SK-N-SH treated with all-trans-retinoic acid at 6 μM for 48 hours (cell line): ENCODE results near the gene DST.

ENCODE experiments used
- ATAC-seq: fragments of 200-7000 bp; cut with Tn5 transposase; 3 replicates; pipeline ENCODE4 v1.9.1; 2020; ENCODE audit warnings: mild to moderate bottlenecking, moderate library complexity
- ARNTL ChIP-seq: fragments of 450-650 bp; formaldehyde crosslinking; IDR thresholded peaks from 2 replicates; pipeline ENCODE4 v1.5.0; 2020; ENCODE audit warnings: low read depth, mild to moderate bottlenecking, moderate library complexity, borderline replicate concordance
- BACH2 ChIP-seq: fragments of 250-450 bp; sonication (Bioruptor Pico); IDR thresholded peaks from 2 replicates; pipeline ENCODE4 v1.9.0; 2021; ENCODE audit warnings: mild to moderate bottlenecking, borderline replicate concordance
- CSDC2 ChIP-seq: fragments of 250-450 bp; sonication (Bioruptor Pico); IDR thresholded peaks from 2 replicates; pipeline ENCODE4 v1.5.0; 2020; ENCODE audit warnings: mild to moderate bottlenecking, moderate library complexity
- ESRRG ChIP-seq: fragments of 250-450 bp; sonication (Bioruptor Pico); IDR thresholded peaks from 2 replicates; pipeline ENCODE4 v1.6.1; 2021; ENCODE audit warnings: mild to moderate bottlenecking
- GLIS3 ChIP-seq: fragments of 250-450 bp; sonication (Bioruptor Pico); IDR thresholded peaks from 2 replicates; pipeline ENCODE4 v1.5.0; 2020; ENCODE audit warnings: mild to moderate bottlenecking, moderate library complexity
- ISL1 ChIP-seq: fragments of 250-450 bp; sonication (Bioruptor Pico); IDR thresholded peaks from 2 replicates; pipeline ENCODE4 v2.1.2; 2022; ENCODE audit warnings: mild to moderate bottlenecking, moderate library complexity
- OSR1 ChIP-seq: fragments of 250-450 bp; sonication (Bioruptor Pico); IDR thresholded peaks from 2 replicates; pipeline ENCODE4 v1.8.0; 2022; ENCODE audit warnings: moderate library complexity, mild to moderate bottlenecking, inconsistent platforms
- PPARA ChIP-seq: fragments of 250-450 bp; sonication (Bioruptor Pico); IDR thresholded peaks from 2 replicates; pipeline ENCODE4 v1.5.0; 2020; ENCODE audit warnings: mild to moderate bottlenecking, borderline replicate concordance
- RARB ChIP-seq: fragments of 250-450 bp; sonication (Bioruptor Pico); IDR thresholded peaks from 2 replicates; pipeline ENCODE4 v1.8.0; 2021; ENCODE audit warnings: mild to moderate bottlenecking, moderate library complexity
- SNAI2 ChIP-seq: fragments of 250-450 bp; sonication (Bioruptor Pico); IDR thresholded peaks from 2 replicates; pipeline ENCODE4 v1.5.0; 2020; ENCODE audit warnings: mild to moderate bottlenecking, moderate library complexity
- TOX ChIP-seq: fragments of 250-450 bp; sonication (Bioruptor Pico); IDR thresholded peaks from 2 replicates; pipeline ENCODE4 v1.8.0; 2021; ENCODE audit warnings: mild to moderate bottlenecking, moderate library complexity, borderline replicate concordance
- ZC3H10 ChIP-seq: fragments of 250-450 bp; sonication (Bioruptor Pico); IDR thresholded peaks from 2 replicates; pipeline ENCODE4 v1.5.1; 2021; ENCODE audit warnings: mild to moderate bottlenecking, moderate library complexity
- ZFP3 ChIP-seq: fragments of 250-450 bp; sonication (Bioruptor Pico); IDR thresholded peaks from 2 replicates; pipeline ENCODE4 v1.5.0; 2020; ENCODE audit warnings: mild to moderate bottlenecking, moderate library complexity
- ZFP30 ChIP-seq: fragments of 450-650 bp; formaldehyde crosslinking; IDR thresholded peaks from 2 replicates; pipeline ENCODE4 v1.5.0; 2022; ENCODE audit warnings: mild to moderate bottlenecking, moderate library complexity
- ZNF565 ChIP-seq: fragments of 450-650 bp; formaldehyde crosslinking; conservative IDR thresholded peaks from 2 replicates; pipeline ENCODE4 v1.5.0; 2020; ENCODE audit warnings: low read depth, mild to moderate bottlenecking, moderate library complexity
- ZNF70 ChIP-seq: fragments of 450-650 bp; formaldehyde crosslinking; IDR thresholded peaks from 2 replicates; pipeline ENCODE4 v1.5.0; 2020; ENCODE audit warnings: mild to moderate bottlenecking, moderate library complexity
- ZNF8 ChIP-seq: fragments of 450-650 bp; formaldehyde crosslinking; IDR thresholded peaks from 2 replicates; pipeline ENCODE4 v1.5.0; 2020; ENCODE audit warnings: mild to moderate bottlenecking, moderate library complexity
- TF ChIP-seq, protein P1 (sequence below): fragments of 250-450 bp; sonication (Bioruptor Pico); IDR thresholded peaks from 2 replicates; pipeline ENCODE4 v1.5.1; 2020; ENCODE audit warnings: low read depth, mild to moderate bottlenecking, moderate library complexity
- TF ChIP-seq, protein P2 (sequence below): fragments of 250-450 bp; sonication (Bioruptor Pico); IDR thresholded peaks from 2 replicates; pipeline ENCODE4 v1.8.0; 2020; ENCODE audit warnings: mild to moderate bottlenecking, moderate library complexity, borderline replicate concordance
- TF ChIP-seq, protein P3 (sequence below): fragments of 250-450 bp; sonication (Bioruptor Pico); IDR thresholded peaks from 2 replicates; pipeline ENCODE4 v1.8.0; 2021; ENCODE audit warnings: low read depth, mild to moderate bottlenecking, moderate library complexity, borderline replicate concordance
- TF ChIP-seq, protein P4 (sequence below): fragments of 250-450 bp; sonication (Bioruptor Pico); IDR thresholded peaks from 2 replicates; pipeline ENCODE4 v1.5.0; 2020; ENCODE audit warnings: mild to moderate bottlenecking, moderate library complexity

DST gene

DNA sequence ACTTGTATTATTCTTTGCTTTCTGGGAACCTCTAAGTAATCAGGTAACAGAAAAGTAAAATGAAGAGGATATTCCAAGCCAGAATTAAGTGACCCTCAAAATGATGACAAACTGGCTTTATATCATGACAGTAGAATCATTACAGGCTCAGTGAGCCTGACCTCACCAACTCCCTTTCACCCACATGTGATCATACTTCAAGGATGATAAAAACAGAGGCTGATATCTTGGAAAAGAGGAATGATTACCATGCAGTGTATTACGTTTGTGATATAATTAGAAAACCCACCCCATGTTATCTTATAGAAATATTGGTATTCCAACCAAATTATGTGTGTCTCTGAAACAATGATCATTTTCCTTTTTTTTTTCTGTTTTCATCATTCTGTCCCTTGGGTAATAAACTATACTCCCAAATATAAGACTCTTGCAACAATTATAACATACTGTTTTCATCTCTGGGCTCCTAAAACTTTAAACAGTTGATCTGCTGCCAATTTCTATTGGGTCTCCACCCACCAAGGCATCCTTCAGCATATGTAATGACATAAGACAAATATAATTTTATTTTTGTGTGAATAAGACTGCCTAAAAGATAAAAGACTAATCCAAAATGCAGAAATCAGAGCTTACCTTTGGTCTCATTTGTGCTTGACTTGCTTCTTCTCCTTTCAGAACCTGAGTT lies 115.7 kb downstream of the DST start:
- peak; percentile 81 for TF ChIP-seq SNAI2
- TF ChIP-seq, protein P1, sequence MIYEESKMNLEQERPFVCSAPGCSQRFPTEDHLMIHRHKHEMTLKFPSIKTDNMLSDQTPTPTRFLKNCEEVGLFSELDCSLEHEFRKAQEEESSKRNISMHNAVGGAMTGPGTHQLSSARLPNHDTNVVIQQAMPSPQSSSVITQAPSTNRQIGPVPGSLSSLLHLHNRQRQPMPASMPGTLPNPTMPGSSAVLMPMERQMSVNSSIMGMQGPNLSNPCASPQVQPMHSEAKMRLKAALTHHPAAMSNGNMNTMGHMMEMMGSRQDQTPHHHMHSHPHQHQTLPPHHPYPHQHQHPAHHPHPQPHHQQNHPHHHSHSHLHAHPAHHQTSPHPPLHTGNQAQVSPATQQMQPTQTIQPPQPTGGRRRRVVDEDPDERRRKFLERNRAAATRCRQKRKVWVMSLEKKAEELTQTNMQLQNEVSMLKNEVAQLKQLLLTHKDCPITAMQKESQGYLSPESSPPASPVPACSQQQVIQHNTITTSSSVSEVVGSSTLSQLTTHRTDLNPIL (CRISPR knock-in tag) = peak; percentile 69; the same call in 1 of the 2 replicates
- TF ChIP-seq PPARA (CRISPR knock-in tag) = no peak
- no peak for TF ChIP-seq ESRRG (CRISPR knock-in tag)
- TF ChIP-seq, protein P2, sequence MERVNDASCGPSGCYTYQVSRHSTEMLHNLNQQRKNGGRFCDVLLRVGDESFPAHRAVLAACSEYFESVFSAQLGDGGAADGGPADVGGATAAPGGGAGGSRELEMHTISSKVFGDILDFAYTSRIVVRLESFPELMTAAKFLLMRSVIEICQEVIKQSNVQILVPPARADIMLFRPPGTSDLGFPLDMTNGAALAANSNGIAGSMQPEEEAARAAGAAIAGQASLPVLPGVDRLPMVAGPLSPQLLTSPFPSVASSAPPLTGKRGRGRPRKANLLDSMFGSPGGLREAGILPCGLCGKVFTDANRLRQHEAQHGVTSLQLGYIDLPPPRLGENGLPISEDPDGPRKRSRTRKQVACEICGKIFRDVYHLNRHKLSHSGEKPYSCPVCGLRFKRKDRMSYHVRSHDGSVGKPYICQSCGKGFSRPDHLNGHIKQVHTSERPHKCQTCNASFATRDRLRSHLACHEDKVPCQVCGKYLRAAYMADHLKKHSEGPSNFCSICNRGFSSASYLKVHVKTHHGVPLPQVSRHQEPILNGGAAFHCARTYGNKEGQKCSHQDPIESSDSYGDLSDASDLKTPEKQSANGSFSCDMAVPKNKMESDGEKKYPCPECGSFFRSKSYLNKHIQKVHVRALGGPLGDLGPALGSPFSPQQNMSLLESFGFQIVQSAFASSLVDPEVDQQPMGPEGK (CRISPR knock-in tag) = no peak
- peak; percentile 77 for TF ChIP-seq ISL1
- no peak for ATAC-seq

DNA sequence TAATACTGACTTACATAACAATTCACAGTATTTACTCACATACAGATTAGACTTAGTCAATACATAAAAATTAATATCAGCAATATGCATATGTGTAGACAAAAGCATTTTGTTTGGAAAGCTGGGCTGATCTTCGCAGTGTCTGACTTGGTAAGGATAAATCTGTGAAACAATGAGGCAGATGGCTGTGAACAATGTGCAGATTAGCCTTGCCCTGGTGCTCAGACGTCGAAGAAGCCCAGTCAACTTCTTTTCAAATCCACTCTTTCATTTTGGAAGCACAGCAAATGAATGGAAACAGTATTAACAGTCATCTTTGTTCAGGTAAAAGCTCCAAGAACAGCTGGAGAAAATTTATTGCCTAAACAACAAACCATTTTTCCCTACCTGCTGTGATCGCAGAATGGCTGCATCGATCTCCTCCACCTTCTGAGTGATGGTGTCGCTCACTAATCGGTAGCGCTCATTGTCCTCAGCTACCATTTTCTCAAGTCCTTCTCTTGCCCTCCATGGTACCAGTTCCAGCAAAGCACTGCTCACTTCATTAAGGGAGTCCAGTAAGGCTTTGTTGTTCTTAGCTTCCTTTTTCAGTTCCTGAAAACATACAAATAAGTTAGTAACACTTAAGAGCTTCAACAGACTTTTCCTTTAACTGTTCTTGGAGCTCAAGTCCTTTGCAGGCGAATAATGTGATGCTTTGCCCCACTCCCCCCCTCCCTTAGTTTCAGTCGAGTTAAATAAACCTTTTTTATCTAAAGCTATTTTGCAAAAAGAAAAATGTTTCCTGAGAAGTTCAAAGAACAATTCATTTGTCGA lies 116.5 kb downstream of the DST start:
- ATAC-seq = no peak
- TF ChIP-seq ZFP30 (no peak), BACH2 (no peak), ZFP3 (CRISPR knock-in tag) (no peak), OSR1 (CRISPR knock-in tag) (no peak), ISL1 (no peak), GLIS3 (CRISPR knock-in tag) (no peak), ZNF565 (CRISPR knock-in tag) (no peak), ESRRG (CRISPR knock-in tag) (no peak), CSDC2 (CRISPR knock-in tag) (no peak), ZNF8 (no peak), ZNF70 (no peak), ARNTL (no peak), PPARA (CRISPR knock-in tag) (no peak), RARB (no peak), ZC3H10 (CRISPR knock-in tag) (no peak), TOX (CRISPR knock-in tag) (no peak), SNAI2 (no peak)
- TF ChIP-seq, protein P3, sequence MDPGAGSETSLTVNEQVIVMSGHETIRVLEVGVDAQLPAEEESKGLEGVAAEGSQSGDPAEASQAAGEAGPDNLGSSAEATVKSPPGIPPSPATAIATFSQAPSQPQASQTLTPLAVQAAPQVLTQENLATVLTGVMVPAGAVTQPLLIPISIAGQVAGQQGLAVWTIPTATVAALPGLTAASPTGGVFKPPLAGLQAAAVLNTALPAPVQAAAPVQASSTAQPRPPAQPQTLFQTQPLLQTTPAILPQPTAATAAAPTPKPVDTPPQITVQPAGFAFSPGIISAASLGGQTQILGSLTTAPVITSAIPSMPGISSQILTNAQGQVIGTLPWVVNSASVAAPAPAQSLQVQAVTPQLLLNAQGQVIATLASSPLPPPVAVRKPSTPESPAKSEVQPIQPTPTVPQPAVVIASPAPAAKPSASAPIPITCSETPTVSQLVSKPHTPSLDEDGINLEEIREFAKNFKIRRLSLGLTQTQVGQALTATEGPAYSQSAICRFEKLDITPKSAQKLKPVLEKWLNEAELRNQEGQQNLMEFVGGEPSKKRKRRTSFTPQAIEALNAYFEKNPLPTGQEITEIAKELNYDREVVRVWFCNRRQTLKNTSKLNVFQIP (CRISPR knock-in tag) = no peak
- TF ChIP-seq, protein P1 (CRISPR knock-in tag) = no peak
- TF ChIP-seq, protein P4, sequence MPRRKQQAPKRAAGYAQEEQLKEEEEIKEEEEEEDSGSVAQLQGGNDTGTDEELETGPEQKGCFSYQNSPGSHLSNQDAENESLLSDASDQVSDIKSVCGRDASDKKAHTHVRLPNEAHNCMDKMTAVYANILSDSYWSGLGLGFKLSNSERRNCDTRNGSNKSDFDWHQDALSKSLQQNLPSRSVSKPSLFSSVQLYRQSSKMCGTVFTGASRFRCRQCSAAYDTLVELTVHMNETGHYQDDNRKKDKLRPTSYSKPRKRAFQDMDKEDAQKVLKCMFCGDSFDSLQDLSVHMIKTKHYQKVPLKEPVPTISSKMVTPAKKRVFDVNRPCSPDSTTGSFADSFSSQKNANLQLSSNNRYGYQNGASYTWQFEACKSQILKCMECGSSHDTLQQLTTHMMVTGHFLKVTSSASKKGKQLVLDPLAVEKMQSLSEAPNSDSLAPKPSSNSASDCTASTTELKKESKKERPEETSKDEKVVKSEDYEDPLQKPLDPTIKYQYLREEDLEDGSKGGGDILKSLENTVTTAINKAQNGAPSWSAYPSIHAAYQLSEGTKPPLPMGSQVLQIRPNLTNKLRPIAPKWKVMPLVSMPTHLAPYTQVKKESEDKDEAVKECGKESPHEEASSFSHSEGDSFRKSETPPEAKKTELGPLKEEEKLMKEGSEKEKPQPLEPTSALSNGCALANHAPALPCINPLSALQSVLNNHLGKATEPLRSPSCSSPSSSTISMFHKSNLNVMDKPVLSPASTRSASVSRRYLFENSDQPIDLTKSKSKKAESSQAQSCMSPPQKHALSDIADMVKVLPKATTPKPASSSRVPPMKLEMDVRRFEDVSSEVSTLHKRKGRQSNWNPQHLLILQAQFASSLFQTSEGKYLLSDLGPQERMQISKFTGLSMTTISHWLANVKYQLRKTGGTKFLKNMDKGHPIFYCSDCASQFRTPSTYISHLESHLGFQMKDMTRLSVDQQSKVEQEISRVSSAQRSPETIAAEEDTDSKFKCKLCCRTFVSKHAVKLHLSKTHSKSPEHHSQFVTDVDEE (CRISPR knock-in tag) = no peak
